Esophagus (tissue), 2 donors: ENCODE data around the gene DPP9. TPM values are rescaled to one million over a fixed set of nuclear protein-coding genes. Genes with fewer than 3 reads are reported as not detected.

ENCODE experiments used
- H3K27ac ChIP-seq, 2 donors: one replicate each; pipeline ENCODE4 v1.5.1; 2013; ENCODE audit warnings: low read depth in 2 of 2, mild to moderate bottlenecking in 2 of 2, inconsistent platforms in 1 of 2, low read length in 1 of 2, moderate library complexity in 1 of 2
- H3K27me3 ChIP-seq, 2 donors: one replicate each; pipeline ENCODE4 v1.6.1; 2013; ENCODE audit warnings: low read length in 2 of 2, control low read depth in 1 of 2, mild to moderate bottlenecking in 1 of 2; ENCODE audit not compliant: insufficient read depth in 2 of 2, control insufficient read depth in 1 of 2
- H3K36me3 ChIP-seq, 2 donors: one replicate each; pipeline ENCODE4 v1.6.1; 2013; ENCODE audit warnings: low read length in 1 of 2; ENCODE audit not compliant: control insufficient read depth in 2 of 2, insufficient read depth in 2 of 2
- H3K4me1 ChIP-seq, 2 donors: one replicate each; pipeline ENCODE4 v1.6.1; 2013; ENCODE audit warnings: low read length in 1 of 2; ENCODE audit not compliant: control insufficient read depth in 2 of 2, insufficient read depth in 2 of 2
- H3K4me3 ChIP-seq, 2 donors: one replicate each; pipeline ENCODE4 v1.5.1; 2013; ENCODE audit warnings: low read length in 2 of 2, mild to moderate bottlenecking in 2 of 2, low read depth in 1 of 2, moderate library complexity in 1 of 2
- H3K9me3 ChIP-seq, 2 donors: one replicate each; pipeline ENCODE4 v1.6.1; 2013; ENCODE audit warnings: mild to moderate bottlenecking in 2 of 2, low read depth in 1 of 2, low read length in 1 of 2, moderate library complexity in 1 of 2; ENCODE audit not compliant: control insufficient read depth in 2 of 2, insufficient read depth in 1 of 2
- WGBS, 2 donors: extraction: QIAGEN DNeasy Blood & Tissue Kit; methylation state at CpG; one replicate each; pipeline ENCODE4 v1.1.7; 2013; 5-methylcytosine and 5-hydroxymethylcytosine counted together
- polyA plus RNA-seq, 2 donors: library from polyadenylated mRNA; stranded (reverse); fragments of 200-250 nt; gene quantifications; one replicate each; pipeline ENCODE4 v1.2.3, GENCODE V29; 2013
- donor health status: healthy with polysubstance abuse.
- donor health status: Bipolar disorder and iron deficiency.

The DPP9 gene
- polyA plus RNA-seq, 2 donors = 24.3 to 29.2 TPM

GRCh38 chr19:4633140-4633967 lies 90.3 kb downstream of the DPP9 start:
- Histone ChIP-seq H3K27me3 (no peaks in the 10 kb centered on the region), H3K36me3 (no peaks in the 10 kb centered on the region), H3K9me3 (no peaks in the 10 kb centered on the region), H3K27ac (no peak overlapping the region), H3K4me3 (no peak overlapping the region), H3K4me1 (peaks cover 0 to 4% of the 10 kb centered on the region in 2 donors)
- 38 to 42% methylated on average over 14 of the region's 14 CpGs for WGBS, 2 donors

Other genes with a start within 250 kb of the DPP9 start
- gene PLIN4, start 205.4 kb downstream of the DPP9 start, polyA plus RNA-seq = 1 to 10 TPM; 2.8 to 4.1 TPM
- 1 to 10 TPM; 2.7 to 4.9 TPM for gene PLIN5, start 188.6 kb downstream of the DPP9 start, polyA plus RNA-seq
- 10 to 100 TPM; 12.7 to 20.1 TPM for gene LRG1, start 183.8 kb downstream of the DPP9 start, polyA plus RNA-seq
- 1 to 10 TPM; 1.1 to 2.0 TPM for gene SEMA6B, start 164.2 kb downstream of the DPP9 start, polyA plus RNA-seq
- gene TNFAIP8L1, start 84.3 kb downstream of the DPP9 start, polyA plus RNA-seq = 1 to 10 TPM; 4.2 to 4.7 TPM
- 10 to 100 TPM; 22.9 to 67.5 TPM for gene MYDGF, start 53.5 kb downstream of the DPP9 start, polyA plus RNA-seq
- 1 to 10 TPM; 5.2 to 6.1 TPM for gene FEM1A, start 67.9 kb upstream of the DPP9 start, polyA plus RNA-seq
- 10 to 100 TPM; 40.8 to 50.4 TPM for gene TICAM1, start 107.9 kb upstream of the DPP9 start, polyA plus RNA-seq
- 100 to 1,000 TPM in 1 of 2 donors, 10 to 100 TPM in 1; 96.5 to 142 TPM for gene PLIN3, start 143.8 kb upstream of the DPP9 start, polyA plus RNA-seq
- under 1 TPM; 0.08 to 0.31 TPM for gene ARRDC5, start 179.1 kb upstream of the DPP9 start, polyA plus RNA-seq
- gene UHRF1, start 185.7 kb upstream of the DPP9 start, polyA plus RNA-seq = 1 to 10 TPM; 7.8 to 10.0 TPM
- 10 to 100 TPM; 10.7 to 26.7 TPM for gene KDM4B, start 245.3 kb upstream of the DPP9 start, polyA plus RNA-seq